ENCODE results near the gene PSG1. TPM values are rescaled to one million over a fixed set of nuclear protein-coding genes. Genes with fewer than 3 reads are reported as not detected.
"Not testable (repeated sequence)": the region's sequence is repeated elsewhere in the genome, so short reads cannot be mapped to it uniquely, and the experiment has no call there.

The PSG1 gene
- total RNA-seq, 1 donor from 2014 or later = not detected

DNA sequence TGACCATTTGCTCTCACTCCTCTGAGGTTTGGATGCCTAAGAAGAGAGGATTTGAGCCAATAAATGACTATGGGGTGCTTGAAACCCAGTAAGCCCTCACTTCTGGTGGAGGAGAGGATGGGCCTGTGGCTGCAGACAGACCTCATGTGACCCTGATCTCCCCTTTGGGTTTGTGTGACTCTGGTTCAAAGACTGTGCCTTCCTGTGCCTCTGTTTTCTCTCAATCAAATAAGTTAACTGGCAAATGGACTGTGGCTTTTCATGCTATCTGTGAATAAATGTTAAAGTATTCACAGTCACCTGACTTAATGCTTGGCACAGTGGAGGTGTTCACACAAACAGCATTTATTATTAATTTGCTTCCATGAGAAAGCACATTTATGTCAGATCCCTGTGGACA, 26.7 kb downstream of the PSG1 start:
- intact Hi-C loops (cut with DNase I); H3K9me3 ChIP-seq; H3K27me3 ChIP-seq; H3K4me3 ChIP-seq; H3K36me3 ChIP-seq; H3K4me1 ChIP-seq; H3K27ac ChIP-seq; DNase-seq (ENCODE audit: extremely low spot score in 2 of 2): not testable (repeated sequence)

DNA sequence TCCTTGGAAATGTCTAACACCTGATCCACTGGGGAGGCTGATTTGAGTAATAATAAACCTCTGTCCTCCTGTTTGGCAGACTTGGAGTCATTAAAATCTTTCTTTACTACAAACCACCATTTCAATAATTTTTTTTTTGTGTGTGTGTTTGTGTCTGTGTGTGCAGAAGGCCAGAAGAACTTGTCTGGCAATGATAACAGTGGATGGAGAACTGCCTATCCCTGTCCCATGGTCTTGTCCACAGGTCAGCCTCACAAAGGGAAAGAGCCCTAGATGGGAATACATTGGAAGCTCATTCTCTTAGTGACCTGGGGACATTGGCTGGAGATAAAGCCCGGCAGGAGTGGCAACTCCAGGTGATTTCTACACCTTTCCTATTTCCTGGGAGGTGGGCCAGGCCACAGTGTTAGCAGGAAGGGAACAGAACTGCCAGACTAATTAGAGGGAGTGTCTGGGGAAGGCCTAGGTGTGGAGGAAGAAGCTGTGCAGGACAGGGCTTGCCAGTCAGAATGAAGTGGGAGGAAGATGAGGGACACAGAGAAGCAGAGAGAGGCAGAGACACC, 27.7 kb downstream of the PSG1 start:
- H3K9me3 ChIP-seq; DNase-seq (ENCODE audit: extremely low spot score in 2 of 2); intact Hi-C loops (cut with DNase I); H3K27ac ChIP-seq; H3K27me3 ChIP-seq; H3K4me3 ChIP-seq; H3K4me1 ChIP-seq; H3K36me3 ChIP-seq: not testable (repeated sequence)

DNA sequence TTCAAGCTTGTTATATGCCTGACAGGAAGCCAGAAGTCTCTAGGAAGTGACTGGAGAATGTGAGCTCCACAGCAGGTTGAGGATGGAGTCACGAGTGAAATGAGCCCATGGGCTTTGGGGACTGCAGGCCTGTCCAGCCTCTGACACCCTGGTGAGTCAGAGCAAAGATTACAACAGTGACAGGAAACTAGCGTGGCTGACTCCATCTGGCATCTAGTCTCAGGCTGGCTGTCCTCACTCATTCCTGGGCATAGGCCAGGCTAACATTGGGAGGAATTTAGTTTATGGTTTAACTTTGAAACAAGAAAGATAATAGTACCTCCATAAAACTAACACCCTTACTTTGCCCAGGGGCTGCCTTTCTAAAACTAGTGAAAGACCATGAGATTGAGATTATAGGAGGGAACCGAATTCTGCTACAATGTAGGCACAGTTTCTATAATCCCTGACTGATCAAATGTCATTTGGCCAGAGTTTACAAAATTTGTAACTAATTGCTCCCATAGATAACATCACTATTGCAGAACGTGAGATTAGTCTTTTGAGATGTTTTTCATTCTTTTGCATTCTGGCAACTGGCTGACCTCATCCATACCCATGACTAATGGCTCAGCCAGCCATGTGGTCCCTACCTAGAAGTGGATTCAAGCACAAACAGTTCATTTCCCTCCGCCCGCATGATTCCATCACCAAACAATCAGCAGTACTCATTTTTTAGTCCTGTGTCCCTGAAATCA, 28.4 kb downstream of the PSG1 start:
- H3K4me1 ChIP-seq = no peaks in the 10 kb centered on the region
- intact Hi-C loops (cut with DNase I) = no loop called here
- no peak for DNase-seq (ENCODE audit: extremely low spot score in 2 of 2)

DNA sequence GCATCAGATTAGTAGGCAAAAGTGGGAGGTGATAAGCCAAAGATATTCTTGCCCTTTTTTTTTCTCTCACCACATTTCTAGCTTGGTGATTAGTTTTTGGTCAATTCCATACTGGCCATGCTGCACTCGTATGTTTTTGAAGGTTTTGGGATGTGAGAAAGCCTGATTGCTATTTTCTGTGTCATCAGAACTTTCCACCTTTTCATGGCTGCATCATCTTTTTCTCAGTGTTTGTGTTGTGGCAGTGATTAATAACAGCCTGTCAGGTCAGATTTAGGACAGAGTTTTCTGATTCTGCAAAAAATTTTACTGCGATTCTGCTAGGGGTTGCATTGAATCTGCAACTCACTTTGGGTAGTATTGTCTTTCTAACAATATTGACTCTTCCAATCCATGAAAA, 32.9 kb downstream of the PSG1 start:
- TF ChIP-seq POLR2AphosphoS5 (IDR thresholded peaks at IDR 0.05; ENCODE audit: insufficient read depth in 1 of 2, low read depth in 1 of 2) (no peak), POLR2A (IDR thresholded peaks at IDR 0.05) (no peak)
- TF ChIP-seq, protein P1, sequence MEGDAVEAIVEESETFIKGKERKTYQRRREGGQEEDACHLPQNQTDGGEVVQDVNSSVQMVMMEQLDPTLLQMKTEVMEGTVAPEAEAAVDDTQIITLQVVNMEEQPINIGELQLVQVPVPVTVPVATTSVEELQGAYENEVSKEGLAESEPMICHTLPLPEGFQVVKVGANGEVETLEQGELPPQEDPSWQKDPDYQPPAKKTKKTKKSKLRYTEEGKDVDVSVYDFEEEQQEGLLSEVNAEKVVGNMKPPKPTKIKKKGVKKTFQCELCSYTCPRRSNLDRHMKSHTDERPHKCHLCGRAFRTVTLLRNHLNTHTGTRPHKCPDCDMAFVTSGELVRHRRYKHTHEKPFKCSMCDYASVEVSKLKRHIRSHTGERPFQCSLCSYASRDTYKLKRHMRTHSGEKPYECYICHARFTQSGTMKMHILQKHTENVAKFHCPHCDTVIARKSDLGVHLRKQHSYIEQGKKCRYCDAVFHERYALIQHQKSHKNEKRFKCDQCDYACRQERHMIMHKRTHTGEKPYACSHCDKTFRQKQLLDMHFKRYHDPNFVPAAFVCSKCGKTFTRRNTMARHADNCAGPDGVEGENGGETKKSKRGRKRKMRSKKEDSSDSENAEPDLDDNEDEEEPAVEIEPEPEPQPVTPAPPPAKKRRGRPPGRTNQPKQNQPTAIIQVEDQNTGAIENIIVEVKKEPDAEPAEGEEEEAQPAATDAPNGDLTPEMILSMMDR (IDR thresholded peaks at IDR 0.05) = no peak
- no peak for DNase-seq (ENCODE audit: extremely low spot score in 2 of 2)
- Histone ChIP-seq H3K4me3 (no peak overlapping the region), H3K27ac (no peak overlapping the region), H3K36me3 (no peaks in the 10 kb centered on the region), H3K27me3 (no peaks in the 10 kb centered on the region), H3K4me1 (no peaks in the 10 kb centered on the region), H3K9me3 (no peaks in the 10 kb centered on the region)
- intact Hi-C loops (cut with DNase I) = no loop called here

More for the DNA sequence above, 28.4 kb downstream of the PSG1 start:
- Histone ChIP-seq H3K27me3 (no peaks in the 10 kb centered on the region), H3K36me3 (no peaks in the 10 kb centered on the region), H3K9me3 (no peaks in the 10 kb centered on the region), H3K27ac (no peak overlapping the region), H3K4me3 (no peak overlapping the region)
- no peak for TF ChIP-seq POLR2A (IDR thresholded peaks at IDR 0.05)
- TF ChIP-seq, protein P1 (IDR thresholded peaks at IDR 0.05) = no peak
- TF ChIP-seq POLR2AphosphoS5 (IDR thresholded peaks at IDR 0.05; ENCODE audit: insufficient read depth in 1 of 2, low read depth in 1 of 2) = no peak

DNA sequence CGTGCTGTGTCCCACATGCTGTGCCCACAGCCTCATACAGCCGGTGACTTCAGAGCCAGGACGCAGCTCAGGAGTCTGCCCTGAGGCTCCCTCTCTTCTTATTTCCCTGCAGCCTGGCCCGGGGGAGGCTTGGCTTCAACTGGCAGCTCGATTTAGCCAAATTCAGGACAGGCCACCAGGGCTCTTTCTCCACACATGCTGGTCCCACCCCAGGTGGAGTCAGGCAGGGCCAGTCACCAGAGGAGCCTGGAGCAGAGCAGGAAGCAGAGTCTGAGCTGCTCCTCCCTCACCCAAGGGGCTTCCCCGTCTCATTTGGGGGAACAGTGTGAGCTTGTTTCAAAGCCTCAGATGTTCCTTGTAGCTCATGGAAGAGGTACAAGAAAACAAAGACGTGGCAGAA, 35.9 kb downstream of the PSG1 start:
- H3K4me3 ChIP-seq; H3K4me1 ChIP-seq; intact Hi-C loops (cut with DNase I); H3K36me3 ChIP-seq; H3K9me3 ChIP-seq; DNase-seq (ENCODE audit: extremely low spot score in 2 of 2); H3K27ac ChIP-seq; H3K27me3 ChIP-seq: not testable (repeated sequence)

DNA sequence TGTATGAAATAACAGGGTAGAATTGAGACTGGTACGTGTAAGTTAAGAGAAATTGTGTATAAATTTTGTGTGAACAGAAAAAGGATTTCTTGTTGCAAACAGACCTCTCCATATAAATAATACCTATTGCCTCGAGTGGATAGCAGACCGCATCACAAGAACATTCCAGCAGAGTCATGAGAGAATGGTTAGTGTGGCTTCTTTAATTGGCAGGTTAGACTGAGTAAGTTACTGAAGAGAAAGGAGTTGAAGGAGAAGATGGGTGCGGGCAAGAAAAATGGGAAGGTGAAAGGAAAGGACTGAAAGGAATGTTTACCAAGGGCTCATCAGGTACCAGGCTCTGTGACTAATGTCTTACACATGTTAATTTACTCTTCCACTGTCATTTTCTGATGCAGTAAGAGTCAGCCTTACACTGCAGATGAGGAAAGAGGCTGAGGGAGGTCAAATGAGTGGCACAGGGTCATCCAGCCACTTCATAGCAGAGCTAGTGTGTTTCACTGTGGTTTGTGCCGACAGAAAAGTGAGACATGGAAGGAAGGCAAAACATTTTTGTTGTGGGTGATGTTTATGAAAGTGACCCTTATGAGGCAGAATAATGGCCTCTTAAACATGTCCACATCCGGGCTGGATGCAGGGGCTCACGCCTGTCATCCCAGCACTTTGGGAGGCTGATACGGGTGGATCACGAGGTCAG, 46.6 kb downstream of the PSG1 start:
- intact Hi-C loops (cut with DNase I); H3K36me3 ChIP-seq; DNase-seq (ENCODE audit: extremely low spot score in 2 of 2); H3K4me1 ChIP-seq; H3K9me3 ChIP-seq; H3K4me3 ChIP-seq; H3K27me3 ChIP-seq; H3K27ac ChIP-seq: not testable (repeated sequence)

DNA sequence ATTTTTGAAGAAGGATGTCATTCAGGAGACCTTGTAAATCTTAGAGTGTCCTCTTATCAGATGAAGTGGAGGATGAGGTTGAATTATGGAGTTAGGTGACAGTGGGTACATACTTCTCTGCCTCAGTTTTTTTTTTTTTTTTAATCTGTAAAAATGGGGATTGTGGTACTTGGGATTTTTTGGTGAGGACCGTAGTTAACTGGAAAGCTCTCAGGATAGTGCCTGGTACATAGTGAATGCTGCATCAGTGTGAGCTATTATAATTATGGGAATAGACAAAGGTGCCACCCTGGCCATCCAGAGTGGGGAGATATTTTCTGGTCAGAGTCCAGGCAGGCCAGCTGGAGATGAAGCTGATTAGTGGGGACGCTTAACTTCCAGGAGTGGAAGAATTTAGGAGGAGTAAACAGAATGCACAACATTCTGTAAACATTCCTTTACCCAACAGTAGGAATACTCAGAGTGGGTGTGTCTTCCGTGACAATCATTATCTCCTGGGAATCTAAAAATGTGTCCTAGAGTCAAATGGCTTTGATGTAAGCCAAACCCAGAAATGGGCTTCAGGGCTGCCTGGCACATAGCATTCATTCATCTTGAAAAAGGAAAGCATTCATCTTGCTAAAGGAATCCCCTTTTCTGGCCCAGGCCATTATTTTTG, 47.4 kb downstream of the PSG1 start:
- H3K27ac ChIP-seq; H3K9me3 ChIP-seq; H3K36me3 ChIP-seq; H3K27me3 ChIP-seq; intact Hi-C loops (cut with DNase I); DNase-seq (ENCODE audit: extremely low spot score in 2 of 2); H3K4me3 ChIP-seq; H3K4me1 ChIP-seq: not testable (repeated sequence)

All from vagina (tissue), 2 donors.